ENCODE data around the gene TMEM236. TPM values are rescaled to one million over a fixed set of nuclear protein-coding genes. Genes with fewer than 3 reads are reported as not detected.

Gene TMEM236
- total RNA-seq, 2 experiments from 2014 or later: 0.05 to 0.06 TPM

DNA sequence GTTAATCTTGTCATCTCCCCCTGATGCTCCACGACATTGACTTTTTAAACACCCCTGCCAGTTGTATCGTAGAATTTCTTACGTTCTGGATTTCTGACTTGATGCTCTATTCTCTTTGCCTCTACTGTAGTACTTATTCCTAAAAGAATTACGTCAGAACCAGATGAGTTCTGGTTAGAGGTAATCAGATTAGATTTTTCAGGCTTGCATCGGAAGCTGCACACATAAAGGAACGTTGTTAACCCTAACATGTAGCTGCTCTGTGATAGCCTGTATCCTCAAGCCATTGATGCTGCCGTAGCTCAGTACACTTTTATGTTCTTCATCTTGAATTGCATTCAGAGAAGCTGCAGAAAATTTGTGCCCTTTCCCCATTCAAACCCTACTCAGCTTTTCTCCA is 26.3 kb upstream of the TMEM236 start:
- no peak overlapping the region for H3K27ac ChIP-seq (ENCODE audit: low read depth in 1 of 2, low read length in 2 of 2)
- DNase-seq: no peak
- TF ChIP-seq CTCF (IDR thresholded peaks at IDR 0.05): no peak

DNA sequence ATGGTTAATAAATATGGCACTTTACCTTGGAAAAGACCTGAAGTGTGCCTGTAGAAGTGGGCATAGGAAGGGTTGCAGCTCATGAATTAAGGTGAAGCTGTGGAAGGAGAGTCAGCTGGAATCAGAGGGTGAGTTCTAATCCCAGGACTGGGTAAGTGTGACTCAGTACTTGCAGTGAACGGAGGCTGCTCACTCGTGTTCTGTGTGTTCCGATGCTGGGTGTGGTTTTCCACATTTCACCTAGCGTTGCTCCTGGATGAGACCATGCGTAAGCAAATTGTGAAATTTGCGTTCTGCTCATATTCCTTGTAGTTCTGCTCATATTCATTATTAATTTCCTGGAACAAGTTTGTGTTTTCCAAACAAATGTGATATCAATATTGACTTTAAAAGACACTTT is 22.4 kb upstream of the TMEM236 start:
- Histone ChIP-seq H3K36me3 (ENCODE audit: insufficient read depth, low read length) (no peaks in the 10 kb centered on the region), H3K4me3 (ENCODE audit: low read length) (no peak overlapping the region), H3K4me1 (ENCODE audit: insufficient read depth, low read length) (no peaks in the 10 kb centered on the region), H3K27ac (ENCODE audit: low read depth in 1 of 2, low read length in 2 of 2) (no peak overlapping the region), H3K27me3 (ENCODE audit: control insufficient read depth in 1 of 2, insufficient read depth in 2 of 2, low read length in 2 of 2) (no peaks in the 10 kb centered on the region), H3K9me3 (ENCODE audit: control insufficient read depth in 1 of 2, insufficient read depth in 1 of 2, low read length in 2 of 2) (no peaks in the 10 kb centered on the region)
- no peaks in the 10 kb centered on the region for H3K9me3 Mint-ChIP-seq
- no peak overlapping the region for H3K27ac Mint-ChIP-seq
- ATAC-seq (ENCODE audit: poor library complexity): no peak
- ChIA-PET POLR2A (no interaction called here), CTCF (no interaction called here)
- TF ChIP-seq CTCF (IDR thresholded peaks at IDR 0.05): no peak
- intact Hi-C loops (cut with DNase I, micrococcal nuclease): no loop called here
- no peaks in the 10 kb centered on the region for H3K27me3 Mint-ChIP-seq
- no peaks in the 10 kb centered on the region for H3K4me1 Mint-ChIP-seq (ENCODE audit: low read depth)
- DNase-seq: no peak
- no peak overlapping the region for H3K4me3 Mint-ChIP-seq
- no peaks in the 10 kb centered on the region for H3K36me3 Mint-ChIP-seq (ENCODE audit: low read depth)

More for the DNA sequence above, 26.3 kb upstream of the TMEM236 start:
- Mint-ChIP-seq H3K36me3 (ENCODE audit: low read depth) (peaks cover 23% of the 10 kb centered on the region), H3K9me3 (no peaks in the 10 kb centered on the region), H3K27me3 (no peaks in the 10 kb centered on the region), H3K4me1 (ENCODE audit: low read depth) (no peaks in the 10 kb centered on the region), H3K27ac (no peak overlapping the region), H3K4me3 (no peak overlapping the region)
- POLR2A ChIA-PET: no interaction called here
- H3K27me3 ChIP-seq (ENCODE audit: control insufficient read depth in 1 of 2, insufficient read depth in 2 of 2, low read length in 2 of 2): no peaks in the 10 kb centered on the region
- H3K4me1 ChIP-seq (ENCODE audit: insufficient read depth, low read length): no peaks in the 10 kb centered on the region
- no peak for ATAC-seq (ENCODE audit: poor library complexity)
- CTCF ChIA-PET: no interaction called here
- H3K4me3 ChIP-seq (ENCODE audit: low read length): no peak overlapping the region
- H3K9me3 ChIP-seq (ENCODE audit: control insufficient read depth in 1 of 2, insufficient read depth in 1 of 2, low read length in 2 of 2): peaks cover 0 to 8% of the 10 kb centered on the region in 2 experiments
- H3K36me3 ChIP-seq (ENCODE audit: insufficient read depth, low read length): no peaks in the 10 kb centered on the region
- intact Hi-C loops (cut with DNase I, micrococcal nuclease): no loop called here

- Histone ChIP-seq H3K4me3 (ENCODE audit: low read length) (no peak overlapping the region), H3K9me3 (ENCODE audit: control insufficient read depth in 1 of 2, insufficient read depth in 1 of 2, low read length in 2 of 2) (no peaks in the 10 kb centered on the region), H3K27me3 (ENCODE audit: control insufficient read depth in 1 of 2, insufficient read depth in 2 of 2, low read length in 2 of 2) (no peaks in the 10 kb centered on the region), H3K27ac (ENCODE audit: low read depth in 1 of 2, low read length in 2 of 2) (no peak overlapping the region), H3K4me1 (ENCODE audit: insufficient read depth, low read length) (no peaks in the 10 kb centered on the region), H3K36me3 (ENCODE audit: insufficient read depth, low read length) (no peaks in the 10 kb centered on the region)
- ATAC-seq (ENCODE audit: poor library complexity) (no peak), DNase-seq (no peak)
- H3K36me3 Mint-ChIP-seq (ENCODE audit: low read depth): no peaks in the 10 kb centered on the region
- no peaks in the 10 kb centered on the region for H3K9me3 Mint-ChIP-seq
- ChIA-PET CTCF (no interaction called here), POLR2A (no interaction called here)
- TF ChIP-seq CTCF (IDR thresholded peaks at IDR 0.05): no peak
- H3K27me3 Mint-ChIP-seq: no peaks in the 10 kb centered on the region
- no peaks in the 10 kb centered on the region for H3K4me1 Mint-ChIP-seq (ENCODE audit: low read depth)
- intact Hi-C loops (cut with DNase I, micrococcal nuclease): no loop called here
- no peak overlapping the region for H3K27ac Mint-ChIP-seq
- no peak overlapping the region for H3K4me3 Mint-ChIP-seq
These were observed 21.3 kb upstream of the TMEM236 start for GRCh38 chr10:17730667-17731066.

Data from CD4-positive, alpha-beta T cell (primary cell).